Natural killer cell treated with Interleukin-12 subunit alpha and Interleukin-12 subunit beta and Interleukin-15 and Interleukin-18, amount 100 ng/mL, for 72 hours (primary cell): ENCODE data around the gene DACT3. TPM values are rescaled to one million over a fixed set of nuclear protein-coding genes. Genes with fewer than 3 reads are reported as not detected.
A peak's percentile ranks its signal among the peaks of the same experiment; 100 is the strongest.

Experiments
- ATAC-seq, 2 donors: fragments of 150-1000 bp; cut with Tn5 transposase in 1 of 2; sonication (Bioruptor Pico), chemical (Tn5 transposase) in 1 of 2; 2 replicates each; pipeline ENCODE4 v1.10.0; 2021
- DNase-seq: peaks from one replicate; pipeline ENCODE4 v3.0.0; 2022; ENCODE audit warnings: low spot score
- H3K27ac Mint-ChIP-seq, 2 donors: 1 replicate in 1 of 2; 2 replicates in 1 of 2; pipeline ENCODE4 v1.8.0; 2022; ENCODE audit warnings: mixed read lengths in 2 of 2, mild to moderate bottlenecking in 1 of 2, moderate library complexity in 1 of 2
- H3K27me3 Mint-ChIP-seq, 2 donors: 1 replicate in 1 of 2; 2 replicates in 1 of 2; pipeline ENCODE4 v1.8.0; 2022; ENCODE audit warnings: mixed read lengths in 2 of 2
- H3K36me3 Mint-ChIP-seq: one replicate; pipeline ENCODE4 v1.8.0; 2022; ENCODE audit warnings: mixed read lengths
- H3K4me1 Mint-ChIP-seq, 2 donors: 1 replicate in 1 of 2; 2 replicates in 1 of 2; pipeline ENCODE4 v1.8.0; 2022; ENCODE audit warnings: low read depth in 2 of 2, mixed read lengths in 2 of 2, mild to moderate bottlenecking in 1 of 2
- H3K4me3 Mint-ChIP-seq: one replicate; pipeline ENCODE4 v1.8.0; 2022; ENCODE audit warnings: mixed read lengths
- H3K9me3 Mint-ChIP-seq: 2 replicates; pipeline ENCODE4 v1.8.0; 2022; ENCODE audit warnings: mixed read lengths
- total RNA-seq, 2 donors: library from RNA; stranded (reverse); gene quantifications; one replicate each; pipeline ENCODE4 v1.2.3, GENCODE V29; 2022

Gene DACT3
- total RNA-seq, 2 donors from 2014 or later = 0.36 TPM; not detected in 1

- no peaks in the 10 kb centered on the region for H3K9me3 Mint-ChIP-seq
- ATAC-seq (no peak), DNase-seq (no peak)
- peaks cover 0 to 15% of the 10 kb centered on the region in 2 donors for H3K4me1 Mint-ChIP-seq
- no peaks in the 10 kb centered on the region for H3K27me3 Mint-ChIP-seq
- H3K36me3 Mint-ChIP-seq = peaks cover 25% of the 10 kb centered on the region
- H3K4me3 Mint-ChIP-seq = no peak overlapping the region
- H3K27ac Mint-ChIP-seq = no peak overlapping the region
Measured at GRCh38 chr19:46691104-46691503, 30.1 kb upstream of the DACT3 start.

- no peaks in the 10 kb centered on the region for H3K27me3 Mint-ChIP-seq
- H3K36me3 Mint-ChIP-seq = peaks cover 29% of the 10 kb centered on the region
- no peak for DNase-seq
- H3K9me3 Mint-ChIP-seq = no peaks in the 10 kb centered on the region
- H3K27ac Mint-ChIP-seq = no peak overlapping the region
- H3K4me1 Mint-ChIP-seq = peaks cover 0 to 15% of the 10 kb centered on the region in 2 donors
- H3K4me3 Mint-ChIP-seq = no peak overlapping the region
- no peak for ATAC-seq
Measured at GRCh38 chr19:46689358-46689757, 28.4 kb upstream of the DACT3 start.

DNA sequence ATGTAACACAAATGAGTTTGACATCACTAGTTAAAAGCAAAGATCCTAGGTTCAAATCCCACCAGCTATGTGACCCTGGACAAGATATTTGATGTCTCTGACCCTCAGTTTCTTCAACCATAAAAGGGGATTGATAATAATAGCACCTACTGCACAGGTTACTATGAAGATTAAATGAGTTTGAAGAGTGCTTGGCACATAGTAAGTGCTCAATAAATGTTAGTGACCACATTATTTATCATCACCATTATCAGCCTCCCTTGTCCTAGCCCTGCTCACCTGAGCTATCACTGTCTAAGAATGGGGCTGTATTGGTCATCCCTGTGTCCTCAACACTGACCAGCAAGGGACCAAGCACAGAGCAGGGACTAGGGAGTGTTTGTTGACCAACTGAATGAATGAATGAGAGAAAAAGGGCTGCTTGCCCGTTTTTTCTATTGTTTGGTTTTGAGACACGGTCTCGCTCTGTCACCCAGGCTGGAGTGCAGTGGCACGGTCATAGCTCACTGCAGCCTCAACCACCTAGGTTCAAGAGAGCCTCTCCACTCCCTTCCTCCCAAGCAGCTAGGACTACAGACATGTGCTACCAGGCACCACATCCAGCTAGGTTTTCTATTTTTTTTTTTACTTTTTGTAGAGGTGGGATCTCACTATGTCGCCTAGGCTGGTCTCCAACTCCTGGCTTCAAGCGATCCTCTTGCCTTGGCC is 26.6 kb upstream of the DACT3 start:
- ATAC-seq (no peak), DNase-seq (no peak)
- Mint-ChIP-seq H3K9me3 (no peaks in the 10 kb centered on the region), H3K36me3 (peaks cover 25% of the 10 kb centered on the region), H3K4me3 (no peak overlapping the region), H3K27ac (no peak overlapping the region), H3K27me3 (no peaks in the 10 kb centered on the region), H3K4me1 (peaks cover 0 to 12% of the 10 kb centered on the region in 2 donors)

DNA sequence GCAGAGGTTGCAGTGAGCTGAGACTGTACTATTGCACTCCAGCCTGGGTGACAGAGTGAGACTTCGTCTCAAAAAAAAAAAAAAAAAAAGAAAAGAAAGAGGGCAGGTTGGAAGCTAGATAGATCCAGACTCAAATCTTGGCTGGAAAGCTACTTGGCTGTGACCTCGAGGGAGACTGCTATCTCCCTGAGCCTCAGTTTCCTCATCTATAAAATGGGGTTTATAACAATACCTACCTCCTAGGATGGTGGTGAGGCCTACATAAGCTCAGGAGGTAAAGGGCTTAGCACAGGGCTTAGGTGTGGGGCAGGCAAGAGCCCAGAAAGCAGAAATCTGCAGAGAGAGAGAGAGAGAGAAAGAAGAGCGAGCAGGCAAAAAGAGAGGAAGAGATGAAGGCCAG is 24.2 kb upstream of the DACT3 start:
- peak overlapping the region in 1 of 2 donors; percentile 20 for H3K27ac Mint-ChIP-seq
- no peak overlapping the region for H3K4me3 Mint-ChIP-seq
- DNase-seq = no peak

GRCh38 chr19:46678110-46678732 is 17.2 kb upstream of the DACT3 start:
- H3K27ac Mint-ChIP-seq = no peak overlapping the region
- peaks cover 0 to 21% of the 10 kb centered on the region in 2 donors for H3K4me1 Mint-ChIP-seq
- no peaks in the 10 kb centered on the region for H3K9me3 Mint-ChIP-seq
- DNase-seq = no peak
- H3K27me3 Mint-ChIP-seq = no peaks in the 10 kb centered on the region
- H3K4me3 Mint-ChIP-seq = no peak overlapping the region
- ATAC-seq = peak; percentile 76 to 87
- H3K36me3 Mint-ChIP-seq = peaks cover 6% of the 10 kb centered on the region

More for the DNA sequence above, 24.2 kb upstream of the DACT3 start:
- peaks cover 0 to under 1% of the 10 kb centered on the region in 2 donors for H3K4me1 Mint-ChIP-seq
- H3K27me3 Mint-ChIP-seq = no peaks in the 10 kb centered on the region
- no peak for ATAC-seq
- no peaks in the 10 kb centered on the region for H3K9me3 Mint-ChIP-seq
- H3K36me3 Mint-ChIP-seq = peaks cover 6% of the 10 kb centered on the region

- Mint-ChIP-seq H3K4me3 (no peak overlapping the region), H3K4me1 (peaks cover 0 to 21% of the 10 kb centered on the region in 2 donors), H3K27ac (peak overlapping the region in 1 of 2 donors; percentile 65), H3K9me3 (no peaks in the 10 kb centered on the region), H3K27me3 (no peaks in the 10 kb centered on the region), H3K36me3 (peaks cover 6% of the 10 kb centered on the region)
- no peak for DNase-seq
- ATAC-seq = no peak
Measured at GRCh38 chr19:46674416-46675178, 13.6 kb upstream of the DACT3 start.

DNA sequence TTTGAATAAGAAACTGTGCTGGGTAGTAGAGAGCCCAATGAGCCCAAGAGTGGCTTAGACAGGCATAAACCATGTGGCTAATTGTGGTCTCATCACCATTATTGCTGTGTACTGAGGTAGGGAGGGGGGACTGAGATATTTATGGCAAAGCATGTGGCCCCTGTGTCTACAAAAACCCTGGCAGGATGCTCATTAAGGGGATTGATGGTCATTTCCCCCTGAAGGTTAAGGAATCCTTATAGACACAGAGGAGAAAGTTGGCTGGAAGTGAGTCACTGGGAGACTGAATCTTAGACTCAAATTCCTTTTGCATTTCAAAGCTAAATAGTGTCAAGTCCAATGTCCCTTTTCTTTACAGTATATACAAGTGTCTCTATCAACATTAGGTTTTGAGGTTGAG is 9.8 kb upstream of the DACT3 start:
- H3K27ac Mint-ChIP-seq = no peak overlapping the region
- no peak for ATAC-seq
- DNase-seq = no peak
- H3K4me1 Mint-ChIP-seq = peaks cover 0 to 11% of the 10 kb centered on the region in 2 donors
- H3K9me3 Mint-ChIP-seq = no peaks in the 10 kb centered on the region
- peaks cover 6% of the 10 kb centered on the region for H3K36me3 Mint-ChIP-seq
- H3K4me3 Mint-ChIP-seq = no peak overlapping the region
- no peaks in the 10 kb centered on the region for H3K27me3 Mint-ChIP-seq

DNA sequence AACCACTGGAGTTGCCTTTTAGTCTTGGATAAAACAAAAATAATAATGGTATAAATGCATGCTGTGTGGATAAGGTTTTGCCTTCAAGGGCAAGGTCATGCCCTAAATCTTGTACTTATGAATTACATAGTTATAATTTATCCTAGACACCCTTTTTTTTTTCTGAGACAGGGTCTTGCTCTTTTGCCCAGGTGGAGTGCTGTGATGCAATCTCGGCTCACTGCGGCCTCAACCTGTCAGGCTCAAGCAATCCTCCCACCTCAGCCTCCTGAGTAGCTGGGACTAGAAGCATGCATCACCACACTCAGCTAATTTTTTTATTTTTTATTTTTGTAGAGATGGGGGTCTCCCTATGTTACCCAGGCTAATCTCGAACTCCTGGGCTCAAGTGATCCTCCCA is 7.7 kb upstream of the DACT3 start:
- Mint-ChIP-seq H3K9me3 (no peaks in the 10 kb centered on the region), H3K27ac (no peak overlapping the region), H3K4me3 (no peak overlapping the region), H3K4me1 (no peaks in the 10 kb centered on the region), H3K27me3 (no peaks in the 10 kb centered on the region), H3K36me3 (peaks cover under 1% of the 10 kb centered on the region)
- no peak for DNase-seq
- ATAC-seq = no peak

GRCh38 chr19:46665072-46665471 is 4.1 kb upstream of the DACT3 start:
- Mint-ChIP-seq H3K9me3 (no peaks in the 10 kb centered on the region), H3K27me3 (peaks cover 3 to 12% of the 10 kb centered on the region in 2 donors), H3K4me3 (no peak overlapping the region), H3K27ac (no peak overlapping the region), H3K4me1 (peaks cover 9 to 13% of the 10 kb centered on the region in 2 donors), H3K36me3 (no peaks in the 10 kb centered on the region)
- no peak for DNase-seq
- no peak for ATAC-seq

GRCh38 chr19:46661735-46662592 is 982 bp upstream of the DACT3 start:
- peak overlapping the region; percentile 4 to 19 for H3K27ac Mint-ChIP-seq
- H3K27me3 Mint-ChIP-seq = peaks cover 13 to 29% of the 10 kb centered on the region in 2 donors
- H3K36me3 Mint-ChIP-seq = no peaks in the 10 kb centered on the region
- H3K4me3 Mint-ChIP-seq = peak overlapping the region; percentile 81
- H3K9me3 Mint-ChIP-seq = no peaks in the 10 kb centered on the region
- DNase-seq (peak; percentile 76), ATAC-seq (peak; percentile 31 to 34)
- H3K4me1 Mint-ChIP-seq = peaks cover 16 to 20% of the 10 kb centered on the region in 2 donors

- no peak for DNase-seq
- Mint-ChIP-seq H3K9me3 (no peaks in the 10 kb centered on the region), H3K4me3 (peak overlapping the region; percentile 81), H3K27me3 (peaks cover 16 to 29% of the 10 kb centered on the region in 2 donors), H3K36me3 (no peaks in the 10 kb centered on the region), H3K27ac (no peak overlapping the region), H3K4me1 (peaks cover 16 to 20% of the 10 kb centered on the region in 2 donors)
- ATAC-seq = no peak
Measured at GRCh38 chr19:46660551-46661019, 397 bp downstream of the DACT3 start.

GRCh38 chr19:46660008-46660517 is 919 bp downstream of the DACT3 start:
- peaks cover 16 to 20% of the 10 kb centered on the region in 2 donors for H3K4me1 Mint-ChIP-seq
- ATAC-seq = no peak
- DNase-seq = no peak
- H3K36me3 Mint-ChIP-seq = no peaks in the 10 kb centered on the region
- no peaks in the 10 kb centered on the region for H3K9me3 Mint-ChIP-seq
- peak overlapping the region; percentile 78 for H3K4me3 Mint-ChIP-seq
- no peak overlapping the region for H3K27ac Mint-ChIP-seq
- H3K27me3 Mint-ChIP-seq = peaks cover 17 to 32% of the 10 kb centered on the region in 2 donors
